Measurements from ENCODE around the gene MGRN1.

- no peak for TF ChIP-seq EZH2phosphoT487 (IDR thresholded peaks at IDR 0.05; ENCODE audit: insufficient read depth, low read depth)
- no peak for TF ChIP-seq EZH2 (IDR thresholded peaks at IDR 0.05; ENCODE audit: insufficient read depth, poor library complexity, severe bottlenecking)
Observed at GRCh38 chr16:4655801-4656200, 31.2 kb downstream of the MGRN1 start.

All from GM23248 (cell line).